Endothelial cell of umbilical vein (primary cell): ENCODE data around the gene CNIH2. TPM values are rescaled to one million over a fixed set of nuclear protein-coding genes. Genes with fewer than 3 reads are reported as not detected.

Experiments used
- BruUV-seq: library from RNA; stranded (reverse); fragments of 400-500 nt; replicated peaks from 2 replicates; lab custom pipeline; 2021; lab: Mats Ljungman, UMichigan
- CTCF ChIA-PET: fragments of 300-600, 350-600 bp; sonication (Branson Sonifier 250); formaldehyde crosslinking; loops from one replicate; lab custom pipeline; 2021; ENCODE audit warnings: antibody characterized with exemption, inconsistent platforms; lab: Charles Lee
- POLR2A ChIA-PET: fragments of 300-600, 350-600 bp; sonication (Branson Sonifier 250); formaldehyde crosslinking; loops from one replicate; lab custom pipeline; 2021; ENCODE audit warnings: antibody characterized with exemption, inconsistent platforms; lab: Charles Lee
- DNase-seq: peaks from one replicate; pipeline ENCODE4 v3.0.0-alpha.2; 2011; ENCODE audit warnings: low read depth, low spot score
- FAIRE-seq: peaks from 2 replicates; lab custom pipeline; 2011; peaks lifted over from hg19 to GRCh38; lab: Jason Lieb, UNC
- H2AFZ ChIP-seq: 2 replicates; pipeline ENCODE4 v1.6.0; 2012; ENCODE audit warnings: low read depth, low read length, control low read depth, inconsistent platforms
- H3K27ac ChIP-seq: 2 replicates; pipeline ENCODE4 v1.5.1; 2011; ENCODE audit warnings: low read depth, mild to moderate bottlenecking, control low read depth, low read length, moderate library complexity; ENCODE audit not compliant: insufficient read depth
- H3K27me3 ChIP-seq, 2 experiments: 2 replicates each; pipeline versions ENCODE4 v1.6.0 to v1.6.1; 2011; ENCODE audit warnings: low read length in 2 of 2, mixed read lengths in 1 of 2; ENCODE audit not compliant: control insufficient read depth in 2 of 2, insufficient read depth in 2 of 2
- H3K36me3 ChIP-seq, 2 experiments: 2 replicates in 1 of 2; 3 replicates in 1 of 2; pipeline ENCODE4 v1.5.1; 2011; ENCODE audit warnings: low read length in 2 of 2, mild to moderate bottlenecking in 1 of 2, moderate library complexity in 1 of 2; ENCODE audit not compliant: control insufficient read depth in 2 of 2, insufficient read depth in 2 of 2; ENCODE audit errors: extremely low read depth in 1 of 2
- H3K4me1 ChIP-seq: 3 replicates; pipeline ENCODE4 v1.5.1; 2011; ENCODE audit warnings: mild to moderate bottlenecking, low read length; ENCODE audit not compliant: control insufficient read depth, insufficient read depth; ENCODE audit errors: extremely low read depth
- H3K4me2 ChIP-seq: 2 replicates; pipeline ENCODE4 v1.6.1; 2011; ENCODE audit warnings: low read length, control low read depth, mixed read lengths; ENCODE audit not compliant: insufficient read depth
- H3K4me3 ChIP-seq, 3 experiments: fragments of 200-600 bp in 1 of 3; sonication (generic), shearing (Covaris generic) in 1 of 3; replicated peaks in 1 of 3; 2 replicates each; pipeline ENCODE4 v1.5.1; 2011 to 2016; ENCODE audit warnings: control low read depth in 3 of 3, low read length in 3 of 3, mild to moderate bottlenecking in 2 of 3, inconsistent platforms in 1 of 3, low read depth in 1 of 3, moderate library complexity in 1 of 3; ENCODE audit not compliant: insufficient read depth in 1 of 3
- H3K79me2 ChIP-seq: 2 replicates; pipeline ENCODE4 v1.6.0; 2012; ENCODE audit warnings: low read length, inconsistent platforms; ENCODE audit not compliant: control insufficient read depth, insufficient read depth
- H3K9ac ChIP-seq: replicated peaks from 2 replicates; pipeline ENCODE3; 2011; ENCODE audit warnings: low read length, control low read depth; ENCODE audit not compliant: insufficient read depth; ENCODE audit errors: extremely low read depth
- H3K9me1 ChIP-seq: replicated peaks from 3 replicates; pipeline ENCODE4 v1.6.0; 2011; ENCODE audit warnings: mild to moderate bottlenecking, low read length; ENCODE audit not compliant: control insufficient read depth, insufficient read depth; ENCODE audit errors: extremely low read depth
- H3K9me3 ChIP-seq: replicated peaks from 2 replicates; pipeline ENCODE4 v1.5.1; 2012; ENCODE audit warnings: low read length, inconsistent platforms; ENCODE audit not compliant: control insufficient read depth, insufficient read depth
- H4K20me1 ChIP-seq: replicated peaks from 2 replicates; pipeline ENCODE3; 2011; ENCODE audit warnings: mild to moderate bottlenecking, low read length; ENCODE audit not compliant: control insufficient read depth, insufficient read depth; ENCODE audit errors: extremely low read depth
- CTCF ChIP-seq, 2 donors: IDR thresholded peaks; 1 replicate in 1 of 2; 2 replicates in 1 of 2; pipeline ENCODE4 v1.5.1; 2011; ENCODE audit warnings: low read length in 2 of 2, mild to moderate bottlenecking in 2 of 2, moderate library complexity in 2 of 2, control low read depth in 1 of 2, inconsistent platforms in 1 of 2, low read depth in 1 of 2; ENCODE audit not compliant: insufficient read depth in 1 of 2; ENCODE audit errors: extremely low read depth in 1 of 2
- EZH2 ChIP-seq: IDR thresholded peaks from 2 replicates; pipeline ENCODE4 v1.6.1; 2012; ENCODE audit warnings: borderline replicate concordance, low read depth, mild to moderate bottlenecking, moderate library complexity, low read length, inconsistent platforms; ENCODE audit not compliant: severe bottlenecking
- FOS ChIP-seq: IDR thresholded peaks from 2 replicates; pipeline ENCODE4 v1.6.1; 2011; ENCODE audit warnings: mild to moderate bottlenecking, low read length, moderate library complexity, borderline replicate concordance; ENCODE audit not compliant: insufficient read depth
- GATA2 ChIP-seq: IDR thresholded peaks from 2 replicates; pipeline ENCODE4 v1.7.0; 2011; ENCODE audit warnings: low read depth, mild to moderate bottlenecking, moderate library complexity, mixed read lengths, low read length; ENCODE audit not compliant: insufficient read length, insufficient read depth
- JUN ChIP-seq: IDR thresholded peaks from 2 replicates; pipeline ENCODE4 v1.6.1; 2011; ENCODE audit warnings: borderline replicate concordance, low read depth; ENCODE audit not compliant: insufficient read length, insufficient read depth
- MYC ChIP-seq: IDR thresholded peaks from one replicate; pipeline ENCODE4 v1.6.1; 2011; ENCODE audit warnings: mild to moderate bottlenecking, low read depth, low read length
- POLR2A ChIP-seq: IDR thresholded peaks from 2 replicates; pipeline ENCODE4 v1.6.1; 2012; ENCODE audit warnings: low read depth, mild to moderate bottlenecking, control low read depth, low read length
- POLR2AphosphoS5 ChIP-seq: IDR thresholded peaks from 2 replicates; pipeline ENCODE4 v1.6.1; 2012; ENCODE audit warnings: low read depth, mild to moderate bottlenecking, control low read depth, low read length, moderate library complexity; ENCODE audit not compliant: insufficient read depth
- dilution Hi-C: fragments of 300-500 bp; cut with MboI; formaldehyde crosslinking; loops from one replicate; pipeline ENCODE4 v1.15.0; 2019; ENCODE audit warnings: low sequenced_read_pairs; ENCODE audit not compliant: extremely low pct_ligation_motif_present
- intact Hi-C: fragments of 100-400 bp; cut with micrococcal nuclease; formaldehyde crosslinking; loops from one replicate; pipeline ENCODE4 v1.10.0; 2022
- polyA plus RNA-seq, 4 experiments: library from polyadenylated mRNA; depleted of rRNA in 3 of 4; stranded (reverse) in 3 of 4; unstranded in 1 of 4; fragments of >200 nt; gene quantifications; 2 replicates each; pipeline versions ENCODE4 v1.2.1 to v1.2.3, GENCODE V29; 2011 to 2012; ENCODE audit warnings: missing spikeins in 1 of 4
- total RNA-seq: library from RNA; stranded (reverse); gene quantifications from 2 replicates; pipeline ENCODE4 v1.2.3, GENCODE V29; 2021
- TF ChIP-seq, protein P1 (sequence below): IDR thresholded peaks from 2 replicates; pipeline ENCODE4 v1.6.1; 2011; ENCODE audit not compliant: insufficient read depth, insufficient read length

The CNIH2 gene
- total and polyA plus RNA-seq, 2 donors (not counting 3 experiments of a cell fraction or from before 2014, with no cell fraction given), result 0.46 to 1.2 TPM

- peaks cover 20 to 22% of the 10 kb centered on the region in 2 experiments for H3K27me3 ChIP-seq
- dilution Hi-C loops, result no loop called here
- POLR2A ChIA-PET, result no interaction called here
Observed at GRCh38 chr11:66293352-66293751, 15.4 kb downstream of the CNIH2 start.

More at GRCh38 chr11:66293352-66293751, 15.4 kb downstream of the CNIH2 start:
- FAIRE-seq (no peak), DNase-seq (no peak)
- H3K79me2 ChIP-seq, result peaks cover 3% of the 10 kb centered on the region
- no TSS peak for BruUV-seq
- intact Hi-C loops, result no loop called here
- H2AFZ ChIP-seq, result no peak overlapping the region
- no peak overlapping the region for H3K27ac ChIP-seq
- CTCF ChIA-PET, result no interaction called here
- TF ChIP-seq JUN (no peak), FOS (no peak), POLR2A (no peak), POLR2AphosphoS5 (no peak), EZH2 (no peak), CTCF (IDR thresholded peaks at IDR 0.05; ENCODE audit: extremely low read depth in 1 of 2, insufficient read depth in 1 of 2, low read depth in 1 of 2, low read length in 2 of 2) (no peak), MYC (no peak), GATA2 (no peak)
- TF ChIP-seq, protein P1, sequence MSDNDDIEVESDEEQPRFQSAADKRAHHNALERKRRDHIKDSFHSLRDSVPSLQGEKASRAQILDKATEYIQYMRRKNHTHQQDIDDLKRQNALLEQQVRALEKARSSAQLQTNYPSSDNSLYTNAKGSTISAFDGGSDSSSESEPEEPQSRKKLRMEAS, result no peak
- H3K36me3 ChIP-seq, result no peaks in the 10 kb centered on the region
- H3K9me1 ChIP-seq, result no peaks in the 10 kb centered on the region
- H3K4me1 ChIP-seq, result peaks cover 6% of the 10 kb centered on the region
- no peaks in the 10 kb centered on the region for H3K9me3 ChIP-seq
- no peak overlapping the region for H3K4me2 ChIP-seq
- H3K9ac ChIP-seq, result no peak overlapping the region
- H3K4me3 ChIP-seq, result no peak overlapping the region
- H4K20me1 ChIP-seq, result no peaks in the 10 kb centered on the region
